ENCODE measurements around the gene ZC3H4. TPM values are rescaled to one million over a fixed set of nuclear protein-coding genes. Genes with fewer than 3 reads are reported as not detected.

ZC3H4 gene
- total and polyA plus RNA-seq, 2 donors (not counting 3 experiments of a cell fraction or from before 2014, with no cell fraction given): 6.2 to 63.9 TPM

- H3K9me1 ChIP-seq (replicated peaks; ENCODE audit: control insufficient read depth, extremely low read depth, insufficient read depth, low read length): no peaks in the 10 kb centered on the region
- POLR2A ChIA-PET: interaction anchor here (0.6 to 1.4 kb wide), 4 partner anchors 19 to 86 kb away, joined by 3 to 6 read pairs (median 3); no protein-coding TSS in a partner anchor
- no peaks in the 10 kb centered on the region for H3K9me3 ChIP-seq (replicated peaks; ENCODE audit: control insufficient read depth, insufficient read depth, low read length)
- CTCF ChIA-PET: interaction anchor here (0.6 to 5.9 kb wide), 17 partner anchors 8 to 145 kb away, joined by 3 to 69 read pairs (median 3); no protein-coding TSS in a partner anchor
- dilution Hi-C loops (cut with MboI; ENCODE audit: extremely low pct_ligation_motif_present, low sequenced_read_pairs): loop anchor here (10.0 kb wide), 1 partner anchor 57 kb away; no protein-coding TSS in a partner anchor
- FAIRE-seq: peak; percentile 90
- H3K27ac ChIP-seq (ENCODE audit: insufficient read depth, low read depth, low read length): peak overlapping the region; percentile 95
- no peak overlapping the region for H2AFZ ChIP-seq (ENCODE audit: low read depth, low read length)
- H3K4me1 ChIP-seq (ENCODE audit: control insufficient read depth, extremely low read depth, insufficient read depth, low read length): peaks cover 33% of the 10 kb centered on the region
- DNase-seq (ENCODE audit: low read depth, low spot score): peak; percentile 90
- H3K36me3 ChIP-seq (ENCODE audit: control insufficient read depth in 2 of 2, extremely low read depth in 1 of 2, insufficient read depth in 2 of 2, low read length in 2 of 2): peaks cover 3 to 22% of the 10 kb centered on the region in 2 experiments
- peak overlapping the region; percentile 72 for H3K9ac ChIP-seq (replicated peaks; ENCODE audit: extremely low read depth, insufficient read depth, low read length)
- no peaks in the 10 kb centered on the region for H3K27me3 ChIP-seq (ENCODE audit: control insufficient read depth in 2 of 2, insufficient read depth in 2 of 2, low read length in 2 of 2)
- peaks cover 48% of the 10 kb centered on the region for H3K79me2 ChIP-seq (ENCODE audit: control insufficient read depth, insufficient read depth, low read length)
- no peaks in the 10 kb centered on the region for H4K20me1 ChIP-seq (replicated peaks; ENCODE audit: control insufficient read depth, extremely low read depth, insufficient read depth, low read length)
- H3K4me2 ChIP-seq (ENCODE audit: insufficient read depth, low read length): peak overlapping the region; percentile 69
- intact Hi-C loops (cut with micrococcal nuclease): loop anchor here (1.0 to 5.0 kb wide), 4 partner anchors 19 to 87 kb away; no protein-coding TSS in a partner anchor
- no TSS peak for BruUV-seq (replicated peaks)
- no peak overlapping the region for H3K4me3 ChIP-seq (replicated peaks in 1 of 3; ENCODE audit: insufficient read depth in 1 of 3, low read depth in 1 of 3, low read length in 3 of 3)
- TF ChIP-seq MYC (IDR thresholded peaks at IDR 0.05; ENCODE audit: low read depth, low read length) (no peak), POLR2A (IDR thresholded peaks at IDR 0.05; ENCODE audit: low read depth, low read length) (no peak), GATA2 (IDR thresholded peaks at IDR 0.05; ENCODE audit: insufficient read depth, insufficient read length, low read depth, low read length) (no peak), POLR2AphosphoS5 (IDR thresholded peaks at IDR 0.05; ENCODE audit: insufficient read depth, low read depth, low read length) (peak; percentile 53), JUN (IDR thresholded peaks at IDR 0.05; ENCODE audit: borderline replicate concordance, insufficient read depth, insufficient read length, low read depth) (peak; percentile 17), FOS (IDR thresholded peaks at IDR 0.05; ENCODE audit: borderline replicate concordance, insufficient read depth, low read length) (no peak), EZH2 (IDR thresholded peaks at IDR 0.05; ENCODE audit: borderline replicate concordance, low read depth, low read length, severe bottlenecking) (no peak), CTCF (IDR thresholded peaks at IDR 0.05; ENCODE audit: extremely low read depth in 1 of 2, insufficient read depth in 1 of 2, low read depth in 1 of 2, low read length in 2 of 2) (peak in 1 of 2 donors; percentile 11)
- TF ChIP-seq, protein P1, sequence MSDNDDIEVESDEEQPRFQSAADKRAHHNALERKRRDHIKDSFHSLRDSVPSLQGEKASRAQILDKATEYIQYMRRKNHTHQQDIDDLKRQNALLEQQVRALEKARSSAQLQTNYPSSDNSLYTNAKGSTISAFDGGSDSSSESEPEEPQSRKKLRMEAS (IDR thresholded peaks at IDR 0.05; ENCODE audit: insufficient read depth, insufficient read length): no peak
These were observed 44.1 kb upstream of the ZC3H4 start for GRCh38 chr19:47157431-47158321.
